SW480 (cell line): Measurements from ENCODE around the gene PPP1R16B.

ENCODE experiments used
- DNase-seq: peaks from one replicate; pipeline ENCODE4 v3.0.0-alpha.2; 2016; ENCODE audit warnings: low spot score

Gene PPP1R16B

DNA sequence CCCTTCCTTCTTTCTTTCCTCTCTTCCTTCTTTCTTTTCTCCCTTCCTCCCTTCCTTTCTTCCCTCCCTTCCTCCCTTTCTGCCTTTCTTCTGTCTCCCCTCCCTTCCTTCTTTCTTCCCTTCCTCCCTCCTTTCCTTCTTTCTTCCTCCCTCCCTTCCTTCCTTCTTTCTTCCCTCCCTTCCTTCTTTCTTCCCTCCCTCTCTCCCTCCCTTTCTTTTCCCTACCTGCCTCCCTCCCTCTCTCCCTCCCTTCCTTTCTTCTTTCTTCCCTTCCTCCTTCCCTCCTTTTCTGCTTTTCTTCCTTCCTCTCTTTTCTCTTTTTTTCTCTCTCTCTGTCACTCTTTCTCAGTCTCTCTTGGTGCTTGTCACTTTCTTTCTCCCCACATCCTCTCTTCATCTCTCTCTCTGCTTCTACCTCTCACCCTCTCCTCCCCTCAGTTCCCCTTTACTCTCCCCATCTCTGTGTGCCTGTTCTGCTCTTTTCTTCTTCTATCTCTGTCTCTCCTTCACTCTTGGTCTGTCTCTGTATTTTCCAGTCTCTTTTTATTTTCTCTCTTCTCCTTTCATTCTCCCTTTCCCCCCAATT is 90.6 kb downstream of the PPP1R16B start:
- DNase-seq = no peak

GRCh38 chr20:38897267-38897666 is 91.8 kb downstream of the PPP1R16B start:
- no peak for DNase-seq

DNA sequence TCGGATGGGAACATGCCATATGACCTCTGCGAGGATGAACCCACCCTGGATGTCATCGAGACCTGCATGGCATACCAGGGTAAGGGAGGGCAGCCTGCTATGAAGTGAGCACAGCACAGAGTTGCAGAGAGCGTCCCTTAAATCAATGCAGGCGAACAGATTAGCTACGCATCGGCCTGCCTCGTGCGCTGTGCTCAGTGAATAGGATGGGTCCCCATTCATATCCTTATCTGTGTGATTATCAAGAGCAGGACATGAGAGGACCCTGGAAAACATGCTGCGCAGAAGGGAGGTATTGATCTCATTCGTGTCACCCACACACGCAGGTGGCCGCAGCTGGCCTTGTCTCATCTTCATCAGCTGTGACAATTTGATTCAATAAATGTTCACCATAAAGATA is 95.1 kb downstream of the PPP1R16B start:
- no peak for DNase-seq

DNA sequence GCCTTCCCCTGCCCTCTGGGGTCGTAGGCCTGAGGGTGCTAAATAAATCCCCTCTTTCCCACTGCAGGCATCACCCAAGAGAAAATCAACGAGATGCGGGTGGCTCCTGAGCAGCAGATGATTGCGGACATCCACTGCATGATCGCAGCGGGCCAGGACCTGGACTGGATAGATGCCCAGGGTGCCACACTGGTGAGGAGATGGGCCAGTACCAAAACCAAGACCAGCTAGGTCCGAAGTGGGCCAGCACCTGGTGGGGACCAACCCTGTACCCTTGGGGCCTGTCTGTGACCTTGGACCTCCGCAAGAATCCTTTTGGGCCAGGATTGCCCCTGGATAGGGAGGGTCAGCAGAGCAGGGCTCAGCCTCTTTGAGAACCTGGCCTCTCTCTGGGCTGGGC is 97.1 kb downstream of the PPP1R16B start:
- DNase-seq = no peak

GRCh38 chr20:38903335-38903734 is 97.8 kb downstream of the PPP1R16B start:
- DNase-seq = no peak

DNA sequence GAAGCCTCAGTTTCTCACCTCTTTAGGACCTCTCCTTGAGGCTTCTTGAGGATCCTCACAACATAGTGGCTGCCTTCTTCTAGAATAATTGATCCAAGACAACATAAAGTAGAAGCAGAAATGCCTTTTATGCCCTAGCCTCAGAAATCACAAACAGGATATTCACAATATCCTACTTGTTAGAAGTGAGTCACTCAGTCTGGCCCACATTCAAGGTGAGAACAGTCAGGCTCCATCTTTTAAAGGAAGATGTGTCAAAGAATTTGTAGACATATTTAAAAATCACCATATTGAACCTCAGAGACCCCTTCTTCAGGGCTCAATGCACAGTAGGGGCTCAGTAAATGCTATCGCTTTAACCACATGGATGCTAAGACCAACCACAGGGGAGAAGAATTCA is 99.9 kb downstream of the PPP1R16B start:
- no peak for DNase-seq

DNA sequence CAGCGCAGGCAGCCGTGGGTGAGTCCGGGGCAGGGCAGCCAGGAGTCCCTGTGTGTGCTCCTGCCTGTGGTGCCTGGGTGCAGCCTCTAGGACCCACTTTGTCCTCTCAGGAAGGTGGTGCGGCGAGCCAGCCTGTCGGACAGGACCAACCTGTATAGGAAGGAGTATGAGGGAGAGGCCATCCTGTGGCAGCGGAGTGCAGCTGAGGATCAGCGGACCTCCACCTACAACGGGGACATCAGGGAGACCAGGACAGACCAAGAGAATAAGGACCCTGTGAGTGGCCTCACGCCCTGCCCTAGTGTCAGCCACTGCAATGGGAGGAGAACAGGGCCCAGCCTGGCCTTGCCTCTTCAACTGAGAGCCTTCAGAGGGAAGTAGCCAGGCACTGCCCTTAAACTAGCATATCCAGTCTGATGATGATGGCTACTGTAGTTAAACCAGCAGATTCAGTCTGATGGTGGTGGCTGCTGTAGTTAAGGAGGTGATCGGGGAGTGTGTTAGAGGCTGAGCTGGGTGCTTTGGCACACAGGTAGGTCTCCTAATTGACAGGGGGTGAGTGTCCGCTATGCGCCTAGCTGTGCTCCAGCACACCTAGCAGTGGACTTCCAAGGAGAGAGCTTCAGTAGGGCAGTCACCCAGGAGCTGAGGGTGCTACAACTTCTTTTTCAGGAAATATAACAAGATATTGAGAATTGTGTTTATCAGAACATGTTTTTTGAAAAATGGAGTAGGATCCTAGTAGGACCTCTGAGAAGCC is 102.6 kb downstream of the PPP1R16B start:
- no peak for DNase-seq

DNA sequence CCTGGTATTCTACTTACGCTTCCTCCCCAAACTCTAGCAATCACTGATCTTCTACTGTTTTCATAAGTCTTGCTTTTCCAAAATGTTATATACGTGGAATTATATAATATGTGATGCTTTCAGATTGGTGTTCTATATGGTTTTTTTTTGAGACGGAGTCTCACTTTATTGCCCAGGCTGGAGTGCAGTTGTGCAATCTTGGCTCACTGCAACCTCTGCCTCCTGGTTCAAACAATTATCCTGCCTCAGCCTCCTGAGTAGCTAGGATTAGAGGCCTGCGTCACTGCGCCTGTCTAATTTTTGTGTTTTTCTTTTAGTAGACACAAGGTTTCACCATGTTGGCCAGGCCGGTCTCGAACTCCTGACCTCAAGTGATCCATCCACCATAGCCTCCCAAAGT is 109.9 kb downstream of the PPP1R16B start:
- DNase-seq = no peak

- no peak for DNase-seq
These were observed 112.2 kb downstream of the PPP1R16B start for GRCh38 chr20:38917657-38918056.

GRCh38 chr20:38918172-38918571 is 112.7 kb downstream of the PPP1R16B start:
- no peak for DNase-seq

DNA sequence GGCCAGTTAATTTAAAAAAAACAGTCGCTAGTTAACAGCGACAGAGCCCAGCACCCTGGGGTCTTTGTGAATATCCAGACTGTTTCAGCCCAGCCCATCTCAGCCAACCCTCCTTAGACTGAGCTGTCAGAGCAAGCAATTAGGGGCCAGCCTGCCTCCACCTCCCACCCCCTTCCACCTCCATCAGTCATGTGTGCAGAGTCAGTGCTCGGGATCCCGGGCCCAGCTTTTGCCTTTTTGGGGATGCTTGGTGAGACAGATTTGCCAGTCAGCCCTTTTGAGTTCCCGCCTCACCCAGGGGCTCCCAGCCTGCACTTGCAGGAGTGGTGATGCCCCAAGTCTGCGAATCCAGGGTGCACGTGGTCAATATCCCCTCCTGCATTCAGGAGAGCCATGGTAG is 114.2 kb downstream of the PPP1R16B start:
- no peak for DNase-seq

DNA sequence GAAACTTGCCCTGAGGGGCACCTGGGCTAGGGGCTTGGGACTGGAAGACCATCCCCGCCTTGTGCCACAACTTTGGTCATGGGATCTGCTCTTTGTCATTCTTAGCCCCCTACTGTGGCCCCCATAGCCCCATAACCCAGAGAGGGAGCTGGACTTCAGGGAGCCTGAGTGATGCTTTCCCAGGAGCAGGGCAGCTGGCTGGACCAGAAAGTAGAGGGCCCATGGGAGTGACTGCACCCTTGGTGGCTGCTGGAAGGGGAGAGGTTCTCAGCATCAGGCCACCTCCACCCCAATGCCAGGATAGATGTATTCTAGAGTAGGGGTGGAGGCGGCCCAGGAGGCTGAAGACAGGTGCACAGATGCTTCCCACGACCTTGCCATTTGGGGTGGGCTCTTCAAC is 114.9 kb downstream of the PPP1R16B start:
- no peak for DNase-seq

DNA sequence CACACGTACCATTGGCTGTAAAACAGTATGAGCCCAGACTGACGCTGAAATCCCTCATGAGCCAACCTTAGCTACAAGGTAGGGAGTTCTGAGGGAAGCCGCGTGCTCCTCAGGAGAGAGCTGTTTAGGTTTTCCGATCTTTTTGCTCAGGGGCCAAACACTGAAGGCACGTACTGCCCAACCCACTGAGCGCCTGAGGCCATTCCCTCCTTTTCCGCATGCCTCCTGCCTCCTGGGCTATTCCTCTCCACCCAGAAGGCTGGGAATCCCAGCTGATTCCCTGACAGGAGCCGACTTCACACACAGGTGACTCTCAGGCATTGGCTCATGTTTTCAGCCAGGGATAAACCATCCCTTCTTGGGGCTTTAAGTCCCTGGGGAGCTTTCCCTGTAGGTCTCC is 115.4 kb downstream of the PPP1R16B start:
- no peak for DNase-seq

DNA sequence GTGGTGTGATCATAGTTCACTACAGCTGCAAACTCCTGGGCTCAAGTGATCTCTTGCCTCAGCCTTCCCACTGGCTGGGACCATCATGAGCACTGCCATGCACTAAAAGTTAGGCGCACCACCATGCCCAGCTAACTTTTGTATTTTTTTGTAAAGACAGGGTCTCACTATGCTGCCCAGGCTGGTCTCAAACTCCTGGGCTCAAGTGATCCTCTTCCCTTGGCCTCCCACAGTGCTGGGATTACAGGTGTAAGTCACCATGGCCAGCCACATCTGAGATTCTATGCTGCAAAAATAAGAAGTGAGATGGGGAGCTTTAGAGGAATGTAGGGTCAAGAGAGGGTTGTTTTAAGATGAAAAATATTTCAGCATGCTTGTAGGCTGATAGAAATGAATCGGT is 119.2 kb downstream of the PPP1R16B start:
- DNase-seq = no peak

DNA sequence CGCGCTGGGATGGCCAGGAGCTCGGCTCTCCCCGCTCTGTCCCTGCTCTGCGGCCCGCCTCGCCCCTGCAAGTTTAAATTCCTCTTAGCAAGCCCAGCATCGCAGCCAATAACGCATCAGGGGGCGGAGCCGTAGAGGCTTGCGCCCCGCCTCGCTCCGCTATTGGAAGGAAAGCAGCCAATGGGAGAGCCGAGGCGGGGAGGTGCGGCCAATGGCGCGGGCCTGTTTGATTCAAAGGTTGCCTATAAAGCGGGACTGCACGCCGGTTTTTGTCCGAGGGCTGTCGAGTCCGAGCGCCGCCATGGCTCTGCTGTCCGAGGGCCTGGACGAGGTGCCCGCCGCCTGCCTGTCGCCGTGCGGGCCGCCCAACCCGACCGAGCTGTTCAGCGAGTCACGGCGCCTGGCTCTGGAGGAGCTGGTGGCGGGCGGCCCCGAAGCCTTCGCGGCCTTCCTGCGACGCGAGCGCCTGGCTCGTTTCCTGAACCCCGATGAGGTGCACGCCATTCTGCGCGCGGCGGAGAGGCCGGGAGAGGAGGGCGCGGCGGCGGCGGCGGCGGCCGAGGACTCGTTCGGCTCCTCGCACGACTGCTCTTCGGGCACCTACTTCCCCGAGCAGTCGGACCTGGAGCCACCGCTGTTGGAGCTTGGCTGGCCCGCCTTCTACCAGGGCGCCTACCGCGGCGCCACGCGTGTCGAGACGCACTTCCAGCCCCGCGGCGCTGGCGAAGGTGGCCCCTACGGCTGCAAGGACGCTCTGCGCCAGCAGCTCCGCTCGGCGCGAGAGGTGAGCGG is 120.8 kb downstream of the PPP1R16B start, which contains the start of gene FAM83D:
Gene FAM83D, plus strand, starts transcription at position 276 of the 792 bp plus-strand sequence. Its CDS starts 26 bp downstream, at position 302.
- peak; percentile 100 for DNase-seq

- DNase-seq = no peak
These were observed 121.6 kb downstream of the PPP1R16B start for GRCh38 chr20:38926934-38927616.

GRCh38 chr20:38927902-38928578 is 122.5 kb downstream of the PPP1R16B start:
- DNase-seq = peak; percentile 34

DNA sequence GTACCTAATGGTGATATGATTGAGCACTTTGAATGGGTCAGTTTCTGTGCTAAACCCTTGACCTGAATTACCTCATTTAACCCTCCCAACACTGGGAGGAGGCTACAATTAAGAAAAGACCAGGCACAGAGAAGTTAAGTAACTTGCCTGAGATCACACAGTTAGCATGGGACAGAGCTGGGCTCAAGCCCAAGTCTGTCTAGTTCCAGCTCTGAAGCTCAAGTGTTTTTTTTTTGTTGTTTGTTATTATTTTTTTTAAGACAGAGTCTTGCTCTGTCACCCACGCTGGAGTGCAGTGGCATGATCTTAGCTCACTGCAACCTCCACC is 124.7 kb downstream of the PPP1R16B start:
- DNase-seq = no peak

- no peak for DNase-seq
These were observed 126.5 kb downstream of the PPP1R16B start for GRCh38 chr20:38931984-38932383.

DNA sequence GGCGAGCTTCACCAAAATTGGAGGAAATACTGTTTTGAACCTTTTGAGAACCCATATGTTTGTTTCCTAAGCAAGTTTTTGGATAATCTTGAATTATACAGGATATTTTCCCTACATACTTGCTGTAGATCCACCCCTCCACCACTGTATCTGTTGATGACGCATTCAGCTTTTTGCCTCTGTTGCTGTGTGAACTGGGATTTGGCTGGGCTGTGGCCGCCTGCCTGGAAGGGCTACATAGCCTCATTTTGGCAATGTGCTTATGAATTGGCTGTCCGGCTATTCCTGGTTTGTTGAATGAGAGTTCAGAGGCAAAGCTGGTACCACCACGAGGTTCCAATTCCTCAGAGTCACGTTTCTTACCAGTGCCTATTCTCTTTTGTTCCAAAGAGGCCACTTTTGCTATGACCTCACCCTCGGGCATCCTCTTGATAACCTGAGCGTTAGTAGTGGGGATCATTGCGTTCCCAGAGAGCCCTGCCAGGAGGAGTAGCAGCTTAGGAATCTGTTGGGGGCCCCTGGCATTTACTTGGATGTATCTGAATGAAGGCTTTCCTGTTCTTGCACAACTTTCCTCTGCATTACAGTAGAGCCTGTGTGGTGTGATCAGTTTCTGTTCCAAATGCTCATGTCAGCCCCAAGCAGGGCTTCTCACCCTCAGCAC is 127.1 kb downstream of the PPP1R16B start:
- DNase-seq = no peak

DNA sequence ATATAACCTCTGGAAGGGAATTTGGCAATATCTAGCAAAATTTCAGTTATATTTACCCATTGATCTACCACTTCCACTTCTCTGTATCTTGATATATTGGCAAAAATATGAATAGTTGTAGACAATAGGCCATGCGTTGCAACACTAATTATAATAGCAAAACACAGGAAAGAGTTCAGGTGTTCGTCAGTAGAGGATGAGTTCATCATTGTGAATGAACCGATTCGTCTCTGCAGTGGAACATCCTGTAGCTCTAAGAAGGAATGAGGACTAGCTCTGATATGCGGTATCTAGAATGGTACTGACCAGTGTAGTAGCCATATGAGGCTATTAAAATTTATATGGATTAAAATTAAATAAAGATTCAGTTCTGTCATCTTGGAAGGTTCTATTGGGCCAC is 129.0 kb downstream of the PPP1R16B start:
- no peak for DNase-seq
